GM18526 (cell line): ENCODE results near the gene LANCL2.

Experiments used
- POLR2A ChIP-seq: IDR thresholded peaks from 3 replicates; pipeline ENCODE4 v1.6.1; 2011; ENCODE audit not compliant: insufficient read length; ENCODE audit errors: extremely low read depth

Gene LANCL2

DNA sequence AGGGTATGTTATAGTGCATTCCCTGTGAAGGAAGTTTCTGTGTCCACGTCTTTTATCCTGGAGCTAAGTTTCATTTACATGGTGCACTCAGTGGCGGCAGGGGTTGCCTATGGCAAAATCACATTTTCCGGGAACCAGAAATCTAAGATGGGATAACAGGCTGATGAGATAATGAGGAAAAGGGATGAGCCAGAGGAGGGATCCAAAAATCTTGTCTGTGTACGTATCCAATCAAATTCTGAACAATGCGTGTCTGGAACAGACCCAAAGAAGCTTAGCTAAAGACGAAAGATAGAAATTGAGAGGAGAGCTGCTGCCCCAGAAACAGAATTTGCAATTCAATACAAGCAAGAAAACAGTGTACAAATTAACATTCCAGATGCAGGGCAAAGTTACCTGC, 16.1 kb downstream of the LANCL2 start:
- TF ChIP-seq POLR2A, result no peak

DNA sequence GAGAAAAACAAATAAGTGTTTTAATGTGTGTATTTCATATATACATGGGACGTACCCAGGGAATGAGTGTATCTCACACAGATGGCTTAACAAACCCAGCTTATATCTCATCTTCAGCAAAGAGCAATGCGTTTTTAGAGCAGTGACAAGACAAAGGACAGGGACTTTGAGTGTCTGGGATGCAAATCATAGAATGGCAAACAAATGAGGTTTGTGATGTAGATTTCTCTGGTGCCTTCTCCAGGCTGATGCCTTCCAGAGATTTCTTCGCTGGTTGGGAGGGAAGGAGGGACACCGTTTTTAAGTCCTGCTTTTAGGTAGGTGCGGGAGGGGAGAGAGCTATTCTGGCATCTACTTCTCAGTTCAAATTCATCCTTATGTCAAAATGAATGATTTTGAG, 16.6 kb downstream of the LANCL2 start:
- TF ChIP-seq POLR2A, result no peak

DNA sequence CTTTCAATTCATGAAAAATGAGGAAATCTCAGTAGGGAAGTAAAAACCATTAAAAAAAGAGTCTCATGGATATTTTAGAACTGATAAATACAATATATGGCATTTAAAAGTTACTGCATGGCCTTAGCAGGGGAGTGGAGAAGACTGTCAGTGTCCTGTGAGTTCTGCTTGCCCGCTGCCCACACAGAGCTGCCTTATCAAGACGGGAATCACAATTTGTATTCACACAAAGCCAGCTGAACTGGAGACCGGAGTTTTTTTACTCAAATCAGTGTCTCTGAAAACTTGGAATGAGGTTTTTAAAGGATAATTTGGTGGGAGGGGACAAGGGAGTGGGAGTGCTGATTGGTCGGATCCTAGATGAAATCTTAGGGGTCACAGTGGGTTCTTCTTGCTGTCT, 17.1 kb downstream of the LANCL2 start:
- TF ChIP-seq POLR2A, result no peak

GRCh38 chr7:55386541-55386940, 21.4 kb downstream of the LANCL2 start:
- TF ChIP-seq POLR2A, result no peak

- no peak for TF ChIP-seq POLR2A
Observed at GRCh38 chr7:55387062-55387965, 22.2 kb downstream of the LANCL2 start.

- TF ChIP-seq POLR2A, result no peak
Observed at GRCh38 chr7:55396233-55396785, 31.2 kb downstream of the LANCL2 start.

- no peak for TF ChIP-seq POLR2A
Observed at GRCh38 chr7:55397617-55398016, 32.5 kb downstream of the LANCL2 start.

GRCh38 chr7:55400191-55400590, 35.1 kb downstream of the LANCL2 start:
- no peak for TF ChIP-seq POLR2A

GRCh38 chr7:55405856-55406541, 40.9 kb downstream of the LANCL2 start:
- no peak for TF ChIP-seq POLR2A

DNA sequence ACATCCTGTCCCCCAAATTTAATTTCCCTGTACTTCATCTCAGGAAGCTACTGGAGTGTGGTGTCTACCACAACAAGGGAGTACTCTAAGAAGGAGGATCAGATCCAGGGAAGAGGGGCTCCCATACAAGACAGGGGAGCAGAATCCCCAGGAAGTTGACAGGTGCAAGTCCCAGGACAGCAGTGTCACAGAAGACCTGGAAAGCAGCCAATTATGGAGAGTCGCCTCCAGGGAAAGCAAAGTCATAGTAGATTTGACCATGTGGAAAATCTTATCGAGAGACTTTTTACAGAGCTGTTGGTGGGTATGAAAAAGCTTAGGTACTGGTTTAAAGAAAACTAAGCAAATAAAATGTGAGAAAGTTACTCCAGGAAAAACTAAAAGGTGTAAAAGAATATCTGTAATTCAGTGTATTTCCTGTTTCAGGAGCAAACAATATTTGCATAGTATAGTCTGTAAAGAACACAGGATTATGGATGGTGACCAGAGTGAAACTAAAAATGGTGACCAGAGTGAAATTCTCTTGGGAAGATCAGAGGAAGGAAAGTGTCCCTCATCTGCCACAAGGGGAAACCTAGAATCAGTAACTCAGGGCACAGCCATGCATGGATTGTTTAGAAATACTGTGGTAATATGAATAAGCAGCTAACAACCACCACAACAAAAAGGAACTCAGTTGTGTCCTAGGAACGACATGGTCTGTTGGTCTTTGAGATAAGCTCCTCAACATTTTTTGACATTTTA, 44.5 kb downstream of the LANCL2 start:
- no peak for TF ChIP-seq POLR2A

GRCh38 chr7:55410667-55411239, 45.6 kb downstream of the LANCL2 start:
- no peak for TF ChIP-seq POLR2A

- TF ChIP-seq POLR2A, result no peak
Observed at GRCh38 chr7:55411844-55412243, 46.7 kb downstream of the LANCL2 start.

- TF ChIP-seq POLR2A, result no peak
Observed at GRCh38 chr7:55413442-55413841, 48.3 kb downstream of the LANCL2 start.

- no peak for TF ChIP-seq POLR2A
Observed at GRCh38 chr7:55415173-55415778, 50.1 kb downstream of the LANCL2 start.

- no peak for TF ChIP-seq POLR2A
Observed at GRCh38 chr7:55420530-55420929, 55.4 kb downstream of the LANCL2 start.
